Spleen (tissue), 11 donors: ENCODE data around the gene RASEF. TPM values are rescaled to one million over a fixed set of nuclear protein-coding genes. Genes with fewer than 3 reads are reported as not detected.

ENCODE experiments used
- DNase-seq: peaks from one replicate; pipeline ENCODE4 v3.0.0-alpha.2; 2020
- H3K27ac ChIP-seq, 8 donors: fragments of 200-600 bp; sonication (generic) in 7 of 8; 1 replicate in 4 of 8; 2 replicates in 4 of 8; pipeline versions ENCODE4 v1.5.0 to v1.8.0; 2016 to 2021; ENCODE audit warnings: inconsistent platforms in 4 of 8, mild to moderate bottlenecking in 4 of 8, moderate library complexity in 1 of 8
- H3K27me3 ChIP-seq, 7 donors: fragments of 200-600 bp; sonication (generic) in 6 of 7; replicated peaks in 1 of 7; 1 replicate in 4 of 7; 2 replicates in 3 of 7; pipeline versions ENCODE4 v1.5.0 to v1.8.0; 2016 to 2021; ENCODE audit warnings: inconsistent platforms in 3 of 7, mild to moderate bottlenecking in 1 of 7
- H3K36me3 ChIP-seq, 6 donors: fragments of 200-600 bp; sonication (generic) in 5 of 6; 1 replicate in 4 of 6; 2 replicates in 2 of 6; pipeline versions ENCODE4 v1.5.0 to v1.8.0; 2016 to 2021; ENCODE audit warnings: inconsistent platforms in 2 of 6
- H3K4me1 ChIP-seq, 6 donors: fragments of 200-600 bp; sonication (generic) in 5 of 6; 1 replicate in 3 of 6; 2 replicates in 3 of 6; pipeline versions ENCODE4 v1.5.0 to v1.8.0; 2016 to 2021; ENCODE audit warnings: inconsistent platforms in 3 of 6
- H3K4me3 ChIP-seq, 8 donors: fragments of 200-600 bp; sonication (generic) in 7 of 8; 1 replicate in 4 of 8; 2 replicates in 4 of 8; pipeline versions ENCODE4 v1.5.0 to v1.8.0; 2016 to 2021; ENCODE audit warnings: inconsistent platforms in 4 of 8, mild to moderate bottlenecking in 4 of 8, moderate library complexity in 2 of 8
- H3K9me3 ChIP-seq, 8 donors: fragments of 200-600 bp; sonication (generic) in 7 of 8; 1 replicate in 4 of 8; 2 replicates in 4 of 8; pipeline versions ENCODE4 v1.5.0 to v1.8.0; 2016 to 2021; ENCODE audit warnings: inconsistent platforms in 4 of 8
- CTCF ChIP-seq, 11 experiments: fragments of 200-600 bp in 7 of 11; fragments of 450-650 bp in 4 of 11; sonication (generic) in 4 of 11; IDR thresholded peaks in 8 of 11; conservative IDR thresholded peaks in 3 of 11; 1 replicate in 7 of 11; 2 replicates in 4 of 11; pipeline versions ENCODE4 v1.4.0 to v1.8.0; 2016 to 2021; ENCODE audit warnings: antibody characterized with exemption in 11 of 11, inconsistent platforms in 4 of 11, mild to moderate bottlenecking in 1 of 11
- POLR2A ChIP-seq, 3 donors: fragments of 450-650 bp; IDR thresholded peaks; one replicate each; pipeline ENCODE4 v1.5.1; 2017; ENCODE audit warnings: antibody characterized with exemption in 3 of 3, mild to moderate bottlenecking in 1 of 3
- POLR2AphosphoS5 ChIP-seq, 3 donors: sonication (generic); formaldehyde crosslinking; IDR thresholded peaks; one replicate each; pipeline ENCODE4 v1.5.1; 2017; ENCODE audit warnings: antibody characterized with exemption in 3 of 3
- WGBS, 5 donors: extraction: QIAGEN DNeasy Blood & Tissue Kit in 3 of 5; methylation state at CpG; one replicate each; pipeline versions ENCODE4 v1.1.5 to v1.1.7; 2013 to 2018; 5-methylcytosine and 5-hydroxymethylcytosine counted together
- intact Hi-C: fragments of 100-400 bp; cut with DNase I; formaldehyde crosslinking; loops from one replicate; pipeline ENCODE4 v1.15.0; 2023; ENCODE audit warnings: low total_unique reads
- polyA plus RNA-seq, 3 donors: library from polyadenylated mRNA; stranded (reverse); fragments of 200-250 nt; gene quantifications; one replicate each; pipeline ENCODE4 v1.2.1, GENCODE V29; 2013
- total RNA-seq, 7 donors: library from RNA; depleted of rRNA in 3 of 7; stranded (reverse); fragments of >200 nt in 3 of 7; fragmentation: NEBNext Ultra II Directional in 4 of 7; extraction: Animal tissue kit (Norgen Biotek cat#: 25700) in 4 of 7; gene quantifications; one replicate each; pipeline versions ENCODE4 v1.1.0 to v1.2.1, GENCODE V29; 2016 to 2021
- donor health status: healthy with polysubstance abuse.
- donor health status: DM: no; HTN: no; CAD: no; lungs with moderate emphysema.
- donor health status: DM: no; HTN: no; CAD: no.
- donor health status: Bipolar disorder and iron deficiency.
- donor health status: healthy.
- donor health status: DM: no; HTN: no; CAD: no.
- donor health status: DM: yes; HTN: yes; CAD: no.

The RASEF gene
- total and polyA plus RNA-seq, 10 donors, result 0.04 to 0.72 (median 0.21) TPM

DNA sequence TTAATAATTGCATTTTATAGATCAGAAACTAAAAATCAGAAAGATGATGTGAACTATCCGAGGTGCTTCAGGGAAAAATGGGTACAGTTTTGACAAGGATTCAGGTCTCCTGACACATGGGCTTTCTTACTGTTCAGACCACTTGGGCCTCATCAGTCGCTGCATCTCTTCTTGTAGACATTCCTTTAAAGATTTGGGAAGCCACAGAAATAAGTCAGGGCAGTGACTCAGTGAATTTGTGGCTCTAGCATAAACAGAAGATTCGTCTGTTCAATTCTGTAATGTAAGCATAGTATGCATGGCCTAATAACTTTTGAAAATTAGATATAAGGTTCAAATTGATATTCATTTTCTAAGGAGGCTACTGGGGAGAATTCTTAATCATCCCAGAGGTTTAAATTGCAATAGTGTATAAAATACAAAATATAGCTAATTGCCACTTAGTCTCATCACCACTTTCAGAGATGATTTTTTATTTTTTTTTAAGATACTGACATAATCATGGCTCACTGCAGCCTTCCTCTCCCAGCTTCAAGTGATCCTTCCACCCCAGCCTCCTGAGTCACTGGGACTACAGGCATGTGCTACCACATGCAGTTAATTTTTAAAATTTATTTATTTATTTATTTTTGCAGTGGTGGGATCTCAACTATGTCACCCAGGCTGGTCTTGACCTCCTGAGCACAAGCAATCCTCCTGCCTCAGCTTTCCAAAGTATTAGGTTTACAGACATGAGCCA is 48.9 kb downstream of the RASEF start:
- H3K27ac ChIP-seq, result no peak overlapping the region
- peaks cover 0 to 11% (median 0%) of the 10 kb centered on the region in 8 donors for H3K9me3 ChIP-seq
- H3K4me3 ChIP-seq, result no peak overlapping the region
- WGBS, 5 donors, result 73 to 86% (median 80%) methylated on average over 3 of the region's 3 CpGs
- H3K4me1 ChIP-seq, result peaks cover 0 to 11% (median 0%) of the 10 kb centered on the region in 6 donors
- intact Hi-C loops, result no loop called here
- H3K36me3 ChIP-seq, result no peaks in the 10 kb centered on the region
- H3K27me3 ChIP-seq, result peaks cover 0 to 22% (median 0%) of the 10 kb centered on the region in 7 donors
- no peak for DNase-seq
- no peak for TF ChIP-seq POLR2AphosphoS5 (IDR thresholded peaks at IDR 0.05)
- no peak for TF ChIP-seq CTCF (IDR thresholded peaks at IDR 0.05 in 8 of 11, conservative IDR thresholded peaks at IDR 0.05 in 3 of 11)
- no peak for TF ChIP-seq POLR2A (IDR thresholded peaks at IDR 0.05)

DNA sequence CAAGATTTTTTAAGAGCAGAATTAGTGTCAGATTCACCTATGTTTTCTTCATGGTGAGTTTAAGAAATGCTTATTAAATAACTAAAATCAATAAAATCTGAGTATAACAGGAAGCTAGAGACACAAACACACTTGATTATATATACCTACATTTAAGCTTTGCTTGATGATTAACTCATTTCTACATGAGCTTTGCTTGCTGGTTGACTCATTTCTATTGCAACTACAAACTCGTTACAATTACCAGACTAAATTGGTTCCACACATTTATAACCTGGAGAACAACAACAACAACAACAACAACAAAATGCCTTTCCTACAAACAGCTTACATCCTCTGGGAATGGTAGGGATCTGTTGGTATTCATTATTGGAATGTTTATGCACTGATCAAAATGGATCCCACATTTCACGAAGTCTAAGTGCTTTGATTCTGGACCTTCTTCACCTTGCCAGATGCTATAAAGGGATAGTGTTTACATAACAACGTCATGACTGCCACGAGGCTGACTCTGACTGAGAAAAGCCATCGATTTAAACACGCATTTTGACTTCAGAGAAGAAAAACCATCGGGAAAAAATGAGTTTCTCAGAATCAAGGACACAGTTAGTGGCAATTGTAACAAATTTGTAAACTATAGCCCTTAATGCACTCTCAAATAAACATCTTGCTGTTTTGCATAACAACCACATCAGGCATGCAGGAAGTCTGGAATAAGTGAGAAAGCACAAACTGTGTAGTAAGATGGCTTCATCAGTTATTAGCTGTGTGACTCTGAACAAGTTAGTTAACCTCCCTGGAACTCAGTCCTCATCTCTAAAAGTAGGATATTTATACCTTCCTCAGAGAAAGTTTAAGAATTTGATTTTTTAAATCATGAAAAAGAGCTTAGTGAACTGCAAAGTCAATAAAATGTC is 49.8 kb downstream of the RASEF start:
- peaks cover 0 to 9% (median 0%) of the 10 kb centered on the region in 8 donors for H3K9me3 ChIP-seq
- H3K27ac ChIP-seq, result no peak overlapping the region
- WGBS, 5 donors, result 62 to 87% (median 74%) methylated on average over 7 of the region's 7 CpGs
- no peak overlapping the region for H3K4me3 ChIP-seq
- no peaks in the 10 kb centered on the region for H3K36me3 ChIP-seq
- intact Hi-C loops, result no loop called here
- H3K4me1 ChIP-seq, result peaks cover 0 to 11% (median 0%) of the 10 kb centered on the region in 6 donors
- TF ChIP-seq CTCF (IDR thresholded peaks at IDR 0.05 in 8 of 11, conservative IDR thresholded peaks at IDR 0.05 in 3 of 11) (no peak), POLR2A (IDR thresholded peaks at IDR 0.05) (no peak), POLR2AphosphoS5 (IDR thresholded peaks at IDR 0.05) (no peak)
- no peak for DNase-seq
- H3K27me3 ChIP-seq, result peaks cover 0 to 22% (median 0%) of the 10 kb centered on the region in 7 donors

DNA sequence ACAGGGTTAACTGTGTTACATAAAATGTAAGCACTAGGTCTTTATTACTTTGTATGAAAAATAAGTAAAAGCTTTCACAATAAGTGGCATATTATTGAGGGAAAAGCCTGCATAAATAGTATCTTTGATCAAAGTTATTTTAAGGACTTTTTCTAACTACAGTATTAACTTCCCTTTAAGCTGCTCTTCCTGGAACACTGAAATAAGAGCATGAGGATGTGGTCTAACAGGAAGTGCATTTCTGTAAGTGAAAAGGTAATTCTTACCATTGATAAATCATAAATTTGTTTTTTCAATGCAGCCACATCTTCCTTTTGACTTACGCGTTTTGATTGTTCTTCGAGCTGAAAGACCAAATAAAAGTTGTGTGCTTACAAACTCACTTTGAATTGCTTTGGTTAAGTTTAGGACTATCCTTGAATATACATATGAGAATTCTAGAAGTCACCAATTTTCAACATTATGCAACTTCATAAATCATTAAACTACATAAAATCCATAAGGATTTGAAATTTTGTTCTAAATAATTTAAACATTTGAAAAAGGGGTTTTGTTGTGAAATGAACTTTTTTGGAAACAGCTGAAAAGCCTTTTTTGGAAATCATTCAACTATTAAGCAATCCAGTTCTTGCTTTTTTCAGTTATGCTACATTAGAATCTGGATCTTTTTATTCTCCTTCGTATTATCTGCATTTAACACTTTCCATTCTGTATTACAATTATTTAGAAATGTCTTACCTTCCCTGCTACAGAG is 50.6 kb downstream of the RASEF start:
- peaks cover 0 to under 1% (median 0%) of the 10 kb centered on the region in 8 donors for H3K9me3 ChIP-seq
- intact Hi-C loops, result no loop called here
- H3K27ac ChIP-seq, result no peak overlapping the region
- WGBS, 5 donors, result 25 to 30% (median 26%) methylated on average over 4 of the region's 4 CpGs
- H3K4me1 ChIP-seq, result peaks cover 0 to 11% (median 0%) of the 10 kb centered on the region in 6 donors
- H3K36me3 ChIP-seq, result no peaks in the 10 kb centered on the region
- H3K27me3 ChIP-seq, result peaks cover 0 to 22% (median 0%) of the 10 kb centered on the region in 7 donors
- no peak overlapping the region for H3K4me3 ChIP-seq
- TF ChIP-seq POLR2AphosphoS5 (IDR thresholded peaks at IDR 0.05), result no peak
- no peak for TF ChIP-seq CTCF (IDR thresholded peaks at IDR 0.05 in 8 of 11, conservative IDR thresholded peaks at IDR 0.05 in 3 of 11)
- TF ChIP-seq POLR2A (IDR thresholded peaks at IDR 0.05), result no peak
- DNase-seq, result no peak
